GDM1 (cell line): ENCODE measurements around the gene RBM26.
"Not testable (repeated sequence)": the region's sequence is repeated elsewhere in the genome, so short reads cannot be mapped to it uniquely, and the experiment has no call there.

Experiments
- DNase-seq: peaks from one replicate; lab custom pipeline; 2025; lab: John Stamatoyannopoulos, UW

Gene RBM26

GRCh38 chr13:79386125-79386826 is 19.8 kb downstream of the RBM26 start:
- no peak for DNase-seq

DNA sequence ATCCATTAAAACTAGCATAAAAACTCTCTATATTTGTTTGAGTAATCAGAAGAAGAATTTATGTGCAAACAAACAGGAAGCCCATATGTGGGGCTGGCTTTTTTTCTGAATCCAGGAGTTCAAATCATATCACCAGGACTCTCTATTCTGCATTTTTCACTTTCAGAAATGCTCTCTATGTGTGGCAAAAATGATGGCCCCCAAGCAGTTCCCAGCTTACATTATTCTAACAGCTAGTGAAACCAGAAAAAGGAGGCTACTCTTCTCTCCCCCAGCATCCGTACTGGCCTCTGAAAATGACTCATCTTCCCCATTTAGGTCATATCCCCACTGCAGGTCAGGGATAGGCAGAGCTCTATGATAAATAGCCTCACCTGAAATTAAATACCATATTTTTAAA is 20.4 kb downstream of the RBM26 start:
- DNase-seq = no peak

DNA sequence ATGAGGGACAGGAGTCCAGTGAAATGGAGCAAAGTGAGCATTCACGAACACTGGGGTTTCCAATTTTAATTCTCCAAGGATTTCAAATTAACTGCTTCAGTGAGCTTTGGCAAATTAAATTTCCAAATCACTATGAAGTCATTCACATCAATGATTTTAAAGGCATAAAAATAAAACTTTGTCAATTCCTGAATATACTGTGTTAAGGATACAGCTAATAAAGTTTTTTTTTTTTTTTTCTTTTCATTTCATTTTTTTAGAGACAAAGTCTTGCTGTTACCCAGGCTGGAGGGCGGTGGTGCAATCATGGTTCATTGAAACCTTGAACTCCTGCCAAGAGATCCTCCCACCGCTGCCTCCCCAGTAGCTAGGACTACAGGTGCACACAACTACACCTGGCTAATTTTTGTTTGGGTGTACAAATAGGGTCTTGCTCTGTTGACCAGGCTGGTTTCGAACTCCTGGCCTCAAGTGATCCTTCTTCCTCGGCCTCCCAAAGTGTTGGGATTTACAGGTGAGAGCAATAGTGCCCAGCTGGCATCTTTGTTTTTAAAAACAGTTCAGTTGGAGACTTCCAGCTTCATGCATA is 21.9 kb downstream of the RBM26 start:
- no peak for DNase-seq

GRCh38 chr13:79382545-79383275 is 23.3 kb downstream of the RBM26 start:
- DNase-seq = no peak

GRCh38 chr13:79380997-79381396 is 25.1 kb downstream of the RBM26 start:
- DNase-seq = no peak

- DNase-seq = no peak
Measured at GRCh38 chr13:79379274-79379673, 26.8 kb downstream of the RBM26 start.

DNA sequence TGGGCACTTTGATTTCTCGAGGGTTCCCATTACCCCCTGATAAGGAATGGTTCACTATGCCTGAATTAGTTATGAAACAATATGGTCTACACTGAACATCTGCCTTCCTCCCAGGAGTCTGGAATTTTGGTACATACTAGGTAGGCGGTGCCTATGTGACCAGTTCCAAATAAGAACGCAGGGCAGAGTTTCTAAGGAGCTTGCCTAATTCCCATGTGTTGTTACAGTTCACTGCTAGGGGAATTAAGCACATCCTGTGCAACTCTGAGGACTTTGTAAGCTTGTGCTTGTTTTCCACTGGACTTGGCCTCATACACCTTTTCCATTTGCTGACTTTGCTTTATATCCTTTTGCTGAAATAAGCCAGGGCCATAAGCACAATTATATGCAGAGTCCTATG is 29.2 kb downstream of the RBM26 start:
- no peak for DNase-seq

DNA sequence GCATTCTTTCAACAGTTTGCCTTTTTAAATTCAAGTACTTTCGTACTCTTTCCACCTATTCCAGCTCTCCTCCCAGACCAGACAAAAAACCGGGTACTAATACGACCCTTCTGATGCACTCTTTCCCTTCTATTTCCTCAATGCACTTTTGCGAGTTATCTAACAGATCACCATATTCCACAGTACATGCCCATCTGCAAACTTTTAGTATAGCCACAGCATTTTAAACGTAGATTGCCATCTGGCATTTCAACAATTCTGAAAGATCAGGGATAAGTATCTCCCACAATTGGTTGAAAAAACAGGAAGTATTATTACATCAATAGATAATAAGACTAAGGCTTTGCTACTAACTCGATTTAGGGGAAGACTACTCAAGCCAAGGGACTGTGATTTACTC is 31.5 kb downstream of the RBM26 start:
- no peak for DNase-seq

GRCh38 chr13:79373916-79374315 is 32.1 kb downstream of the RBM26 start:
- no peak for DNase-seq

- no peak for DNase-seq
Measured at GRCh38 chr13:79369226-79369625, 36.8 kb downstream of the RBM26 start.

GRCh38 chr13:79365981-79366380 is 40.1 kb downstream of the RBM26 start:
- DNase-seq = no peak

DNA sequence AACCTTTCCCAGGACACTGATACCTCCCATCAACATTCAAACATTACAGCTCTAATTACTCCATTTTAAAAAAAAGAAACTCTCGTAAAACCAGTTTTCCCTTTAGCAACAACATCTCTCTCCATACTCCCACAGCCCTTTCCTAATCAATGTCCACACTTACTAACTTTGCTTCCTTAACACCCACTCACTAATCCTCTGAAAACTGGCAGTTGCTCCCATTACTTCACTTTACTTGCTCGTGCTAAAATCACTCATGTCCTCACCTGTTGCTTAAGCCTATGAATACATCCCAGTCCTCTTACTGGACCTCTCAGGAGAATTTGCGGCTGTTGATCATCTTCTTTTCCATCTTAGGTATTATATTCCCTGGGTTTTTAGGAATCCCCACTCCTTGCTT is 44.8 kb downstream of the RBM26 start:
- DNase-seq = no peak

DNA sequence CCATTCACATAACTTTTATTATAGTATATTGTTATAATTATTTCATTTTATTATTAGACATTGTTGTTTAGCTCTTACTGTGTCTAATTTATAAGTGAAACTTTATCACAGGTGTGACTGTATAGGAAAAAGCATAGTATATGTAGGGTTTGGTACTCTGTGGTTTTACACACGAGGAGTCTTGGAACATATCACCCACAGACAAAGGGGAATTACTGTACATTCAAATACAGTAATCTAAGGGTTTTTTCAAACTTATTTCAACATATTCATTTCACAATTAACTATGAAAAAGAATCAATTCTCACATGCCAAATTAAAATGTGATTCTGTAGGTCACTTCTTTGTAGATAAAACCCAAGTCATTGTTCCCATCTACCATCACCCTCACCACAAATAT is 46.0 kb downstream of the RBM26 start:
- no peak for DNase-seq

DNA sequence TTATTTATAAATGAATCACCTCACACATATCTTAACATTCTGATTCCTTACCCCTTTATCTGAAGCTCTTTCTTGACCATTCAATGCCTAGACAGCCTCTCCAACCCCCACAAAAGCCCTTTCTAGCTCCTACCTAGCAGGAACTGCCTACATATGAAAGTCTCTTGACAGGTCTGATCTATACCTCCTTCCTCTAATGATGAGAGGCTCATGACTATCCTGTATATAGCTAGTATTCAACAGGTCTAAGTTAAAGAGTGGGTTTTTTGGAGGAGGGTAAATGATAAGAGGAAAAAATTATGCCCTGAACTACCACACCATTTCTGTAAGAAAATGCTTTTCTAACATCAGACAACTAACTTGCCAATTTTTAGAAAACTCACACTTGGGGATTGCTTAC is 47.0 kb downstream of the RBM26 start:
- no peak for DNase-seq

DNA sequence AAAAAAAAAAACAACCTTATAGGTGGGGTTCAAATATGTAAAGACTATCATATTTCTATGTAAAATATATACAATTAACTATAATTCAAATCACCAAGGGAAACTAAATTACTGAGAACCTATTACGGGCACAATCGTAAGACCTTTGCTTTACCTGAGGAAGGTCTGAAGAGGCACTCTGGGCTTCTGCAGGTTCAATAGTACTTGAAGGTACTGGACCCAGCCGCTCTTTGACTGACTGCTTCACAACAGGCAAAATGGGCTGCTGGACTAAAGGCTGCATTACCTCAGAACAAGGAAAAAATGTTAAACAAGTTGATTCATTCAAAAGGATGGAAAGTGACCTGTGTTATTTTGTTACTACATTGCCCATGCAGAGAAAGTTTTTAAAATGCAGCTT is 51.8 kb downstream of the RBM26 start:
- no peak for DNase-seq

GRCh38 chr13:79353693-79354092 is 52.4 kb downstream of the RBM26 start:
- no peak for DNase-seq

DNA sequence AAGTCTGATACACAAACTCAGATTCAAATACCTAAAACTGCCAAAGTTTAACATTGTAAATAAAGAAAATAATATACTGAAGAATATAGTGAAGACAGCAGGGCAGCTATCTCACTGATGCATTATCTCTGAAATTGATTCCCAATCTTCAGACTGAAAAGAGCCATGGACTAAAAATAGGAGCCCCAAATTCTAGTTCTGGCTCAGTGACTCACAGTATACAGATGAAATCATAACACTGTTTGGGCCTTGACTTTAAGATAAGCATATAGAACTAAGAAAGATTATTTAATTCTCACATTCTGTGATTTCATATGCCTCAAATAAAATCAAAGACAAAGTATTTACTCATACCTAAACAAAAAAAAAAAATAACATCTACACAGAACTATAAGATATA is 53.9 kb downstream of the RBM26 start:
- no peak for DNase-seq

- not testable (repeated sequence) for DNase-seq
Measured at GRCh38 chr13:79349608-79350007, 56.4 kb downstream of the RBM26 start.

DNA sequence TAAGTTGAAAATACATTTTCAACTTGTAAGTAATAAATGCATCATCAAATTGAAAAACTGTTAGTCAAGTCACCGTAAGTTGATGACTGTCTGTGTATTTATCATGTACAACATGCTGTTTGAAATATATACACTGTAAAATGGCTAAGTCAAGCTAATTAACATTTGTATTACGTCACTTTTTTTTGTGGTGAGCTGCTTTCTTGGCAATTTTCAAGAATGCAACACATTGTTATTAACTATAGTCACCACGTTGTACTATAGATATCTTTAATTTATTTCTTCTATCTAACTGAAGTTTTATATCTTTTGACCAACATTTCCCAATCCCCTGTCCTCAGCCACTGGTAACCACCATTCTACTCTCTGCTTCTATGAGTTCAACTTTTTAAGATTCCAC is 57.0 kb downstream of the RBM26 start:
- DNase-seq = no peak

GRCh38 chr13:79346300-79346914 is 59.6 kb downstream of the RBM26 start:
- no peak for DNase-seq

DNA sequence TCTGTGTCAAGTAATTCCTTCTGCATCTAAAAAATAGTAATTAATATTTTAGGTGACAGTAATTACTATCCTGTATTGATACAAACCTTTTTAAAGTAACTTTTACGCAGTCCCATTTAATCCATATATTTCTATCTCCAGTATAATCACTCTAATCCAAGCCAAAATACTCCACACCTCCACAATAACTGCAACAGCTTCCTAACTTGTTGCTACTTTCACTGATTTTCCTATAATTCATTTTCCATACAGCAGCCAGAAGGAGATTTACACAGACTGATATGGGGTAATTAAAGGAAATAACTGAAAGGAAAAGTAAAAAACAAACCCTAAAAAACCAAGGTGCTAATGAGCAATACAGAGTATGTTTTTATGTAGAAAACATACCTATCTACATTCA is 64.9 kb downstream of the RBM26 start:
- no peak for DNase-seq

DNA sequence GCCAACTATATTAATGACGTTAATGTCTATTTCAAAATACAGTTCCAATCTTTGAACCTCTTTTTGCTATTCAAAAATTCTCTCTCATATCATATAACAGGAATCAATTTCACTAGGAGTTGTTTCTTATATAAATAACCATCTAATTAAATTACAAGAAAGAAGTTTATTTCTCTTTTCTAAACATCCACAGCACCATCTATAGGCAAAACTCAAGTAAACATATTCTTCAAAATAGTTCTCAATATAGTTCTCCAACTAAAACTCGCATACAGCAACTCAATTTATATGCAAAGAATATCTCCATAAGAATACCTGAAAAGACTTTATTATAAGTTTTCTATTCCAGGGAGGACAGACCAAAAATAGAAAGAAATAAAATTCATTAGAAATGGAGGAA is 65.6 kb downstream of the RBM26 start:
- no peak for DNase-seq

DNA sequence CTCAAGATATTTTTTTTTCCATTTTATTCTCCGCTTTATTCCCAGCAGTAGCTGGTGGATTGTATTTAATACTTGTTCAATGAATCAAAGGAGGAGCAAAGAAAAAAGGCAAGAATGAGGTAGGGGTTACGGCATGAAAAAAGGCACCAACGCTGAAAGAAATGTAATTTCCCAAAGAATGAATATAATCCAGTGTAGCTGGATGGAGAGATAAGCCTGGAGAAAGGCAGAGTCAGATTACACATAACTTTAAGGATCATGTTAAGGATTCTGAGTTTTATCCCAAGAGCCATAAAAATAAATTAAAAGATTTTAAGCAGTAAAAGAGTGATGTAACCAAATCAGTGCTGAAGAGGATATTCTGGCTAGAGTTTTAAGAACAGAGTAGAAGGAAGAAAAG is 67.7 kb downstream of the RBM26 start:
- DNase-seq = no peak
